HCEC 1CT (cell line): ENCODE results near the gene AP1B1.
"Not testable (repeated sequence)": the region's sequence is repeated elsewhere in the genome, so short reads cannot be mapped to it uniquely, and the experiment has no call there.

ENCODE experiments used
- DNase-seq: peaks from one replicate; pipeline ENCODE4 v3.0.0-alpha.2; 2017

Gene AP1B1

GRCh38 chr22:29385748-29386147 is 2.6 kb downstream of the AP1B1 start:
- no peak for DNase-seq

- no peak for DNase-seq
Observed at GRCh38 chr22:29385151-29385704, 3.1 kb downstream of the AP1B1 start.

- DNase-seq = no peak
Observed at GRCh38 chr22:29383740-29384139, 4.6 kb downstream of the AP1B1 start.

GRCh38 chr22:29382580-29383302 is 5.6 kb downstream of the AP1B1 start:
- DNase-seq = no peak

- DNase-seq = no peak
Observed at GRCh38 chr22:29380856-29381255, 7.5 kb downstream of the AP1B1 start.

- DNase-seq = no peak
Observed at GRCh38 chr22:29380032-29380781, 8.2 kb downstream of the AP1B1 start.

- no peak for DNase-seq
Observed at GRCh38 chr22:29379258-29379657, 9.1 kb downstream of the AP1B1 start.

- DNase-seq = no peak
Observed at GRCh38 chr22:29377979-29378378, 10.4 kb downstream of the AP1B1 start.

GRCh38 chr22:29376705-29377104 is 11.7 kb downstream of the AP1B1 start:
- DNase-seq = not testable (repeated sequence)

- no peak for DNase-seq
Observed at GRCh38 chr22:29375398-29376076, 12.8 kb downstream of the AP1B1 start.

GRCh38 chr22:29374806-29375205 is 13.6 kb downstream of the AP1B1 start:
- DNase-seq = not testable (repeated sequence)

GRCh38 chr22:29374401-29374800 is 14.0 kb downstream of the AP1B1 start:
- no peak for DNase-seq

GRCh38 chr22:29370537-29370936 is 17.8 kb downstream of the AP1B1 start:
- DNase-seq = no peak

GRCh38 chr22:29369460-29369859 is 18.9 kb downstream of the AP1B1 start:
- DNase-seq = no peak

GRCh38 chr22:29359469-29359868 is 28.9 kb downstream of the AP1B1 start:
- DNase-seq = peak; percentile 36

- not testable (repeated sequence) for DNase-seq
Observed at GRCh38 chr22:29357193-29357890, 31.0 kb downstream of the AP1B1 start.

GRCh38 chr22:29353860-29354259 is 34.5 kb downstream of the AP1B1 start:
- no peak for DNase-seq

GRCh38 chr22:29353286-29353685 is 35.1 kb downstream of the AP1B1 start:
- DNase-seq = no peak

- no peak for DNase-seq
Observed at GRCh38 chr22:29352778-29353177, 35.6 kb downstream of the AP1B1 start.

- no peak for DNase-seq
Observed at GRCh38 chr22:29351891-29352290, 36.5 kb downstream of the AP1B1 start.

GRCh38 chr22:29351042-29351441 is 37.3 kb downstream of the AP1B1 start:
- DNase-seq = no peak

- no peak for DNase-seq
Observed at GRCh38 chr22:29348956-29349355, 39.4 kb downstream of the AP1B1 start.

GRCh38 chr22:29348041-29348440 is 40.3 kb downstream of the AP1B1 start:
- no peak for DNase-seq
